Right cardiac atrium (tissue), 5 donors: ENCODE measurements around the gene COL16A1. TPM values are rescaled to one million over a fixed set of nuclear protein-coding genes. Genes with fewer than 3 reads are reported as not detected.

ENCODE experiments used
- ATAC-seq, 2 donors: fragments of 200-7000 bp; cut with Tn5 transposase; one replicate each; pipeline versions ENCODE4 v1.8.0 to v1.9.1; 2020; ENCODE audit warnings: moderate library complexity in 2 of 2, mild to moderate bottlenecking in 1 of 2
- DNase-seq, 3 donors: peaks; one replicate each; pipeline ENCODE4 v3.0.0-alpha.2; 2020
- H3K27ac ChIP-seq: one replicate; pipeline ENCODE4 v1.5.1; 2013; ENCODE audit warnings: mild to moderate bottlenecking, low read length, control low read depth, moderate library complexity
- H3K27me3 ChIP-seq: one replicate; pipeline ENCODE4 v1.6.1; 2013; ENCODE audit not compliant: control insufficient read depth, insufficient read depth
- H3K4me1 ChIP-seq: one replicate; pipeline ENCODE4 v1.6.1; 2013; ENCODE audit warnings: low read length; ENCODE audit not compliant: control insufficient read depth, insufficient read depth
- H3K4me3 ChIP-seq: one replicate; pipeline ENCODE4 v1.5.1; 2013; ENCODE audit warnings: low read length, control low read depth
- H3K9me3 ChIP-seq: one replicate; pipeline ENCODE4 v1.6.1; 2013; ENCODE audit warnings: low read length; ENCODE audit not compliant: control insufficient read depth
- WGBS: extraction: QIAGEN DNeasy Blood & Tissue Kit; methylation state at CpG from one replicate; pipeline ENCODE4 v1.1.7; 2013; 5-methylcytosine and 5-hydroxymethylcytosine counted together
- intact Hi-C, 4 donors: fragments of 100-400 bp; cut with DNase I; formaldehyde crosslinking; loops; one replicate each; pipeline versions ENCODE4 v1.11.0 to v1.14.0; 2022 to 2023
- polyA plus RNA-seq: library from polyadenylated mRNA; stranded (reverse); fragments of 200-250 nt; gene quantifications from one replicate; pipeline ENCODE4 v1.2.3, GENCODE V29; 2013
- total RNA-seq, 4 donors: library from RNA; stranded (reverse); fragmentation: NEBNext Ultra II Directional; extraction: Animal tissue kit (Norgen Biotek cat#: 25700); gene quantifications; one replicate each; pipeline ENCODE4 v1.2.1, GENCODE V29; 2021
- donor health status: healthy with polysubstance abuse.
- donor health status: DM: no; HTN: yes; CAD: no.
- donor health status: DM: no; HTN: no; CAD: no.
- donor health status: DM: no; HTN: yes; CAD: no; lungs with severe emphysema.
- donor health status: DM: yes; HTN: yes; CAD: no.

COL16A1 gene
- total and polyA plus RNA-seq, 5 donors, result 37.4 to 50.5 (median 50.3) TPM

- WGBS, result 28% methylated on average over 13 of the region's 13 CpGs
- peak overlapping the region; percentile 7 for H3K27ac ChIP-seq
- no peaks in the 10 kb centered on the region for H3K9me3 ChIP-seq
- intact Hi-C loops, result no loop called here
- ATAC-seq (peak; percentile 5 to 14), DNase-seq (peak in 2 of 3 donors; percentile 75 to 80)
- H3K27me3 ChIP-seq, result no peaks in the 10 kb centered on the region
- peaks cover 18% of the 10 kb centered on the region for H3K4me1 ChIP-seq
- no peak overlapping the region for H3K4me3 ChIP-seq
Measured at GRCh38 chr1:31672986-31673385, 30.8 kb downstream of the COL16A1 start.

GRCh38 chr1:31671561-31672201 lies 32.1 kb downstream of the COL16A1 start:
- peak in 2 of 3 donors; percentile 73 to 74 for DNase-seq
- H3K4me3 ChIP-seq, result no peak overlapping the region
- 46% methylated on average over 8 of the region's 8 CpGs for WGBS
- ATAC-seq, result no peak
- H3K4me1 ChIP-seq, result peaks cover 21% of the 10 kb centered on the region
- H3K9me3 ChIP-seq, result no peaks in the 10 kb centered on the region
- H3K27ac ChIP-seq, result no peak overlapping the region
- intact Hi-C loops, result no loop called here
- H3K27me3 ChIP-seq, result no peaks in the 10 kb centered on the region

- ATAC-seq (peak in 1 of 2 donors; percentile 3), DNase-seq (peak in 2 of 3 donors; percentile 42 to 49)
- H3K4me3 ChIP-seq, result no peak overlapping the region
- H3K9me3 ChIP-seq, result no peaks in the 10 kb centered on the region
- no peaks in the 10 kb centered on the region for H3K27me3 ChIP-seq
- intact Hi-C loops, result no loop called here
- peaks cover 23% of the 10 kb centered on the region for H3K4me1 ChIP-seq
- no peak overlapping the region for H3K27ac ChIP-seq
- WGBS, result 62% methylated on average over 11 of the region's 11 CpGs
Measured at GRCh38 chr1:31671147-31671546, 32.7 kb downstream of the COL16A1 start.

GRCh38 chr1:31670593-31670964 lies 33.2 kb downstream of the COL16A1 start:
- DNase-seq (peak in 2 of 3 donors; percentile 24 to 38), ATAC-seq (peak in 1 of 2 donors; percentile 0)
- no peaks in the 10 kb centered on the region for H3K27me3 ChIP-seq
- no peaks in the 10 kb centered on the region for H3K9me3 ChIP-seq
- H3K4me1 ChIP-seq, result peaks cover 23% of the 10 kb centered on the region
- 24% methylated on average over 6 of the region's 6 CpGs for whole genome bisulfite sequencing
- peak overlapping the region; percentile 54 for H3K27ac ChIP-seq
- peak overlapping the region; percentile 5 for H3K4me3 ChIP-seq
- intact Hi-C loops, result no loop called here

- DNase-seq, result peak; percentile 77 to 90 (median 89)
- no peaks in the 10 kb centered on the region for H3K9me3 ChIP-seq
- peak overlapping the region; percentile 5 for H3K4me3 ChIP-seq
- peak overlapping the region; percentile 57 for H3K27ac ChIP-seq
- 4% methylated on average over 30 of the region's 30 CpGs for WGBS
- H3K4me1 ChIP-seq, result peaks cover 23% of the 10 kb centered on the region
- no peaks in the 10 kb centered on the region for H3K27me3 ChIP-seq
- intact Hi-C loops, result loop anchor here (5.0 to 10.0 kb wide), 6 partner anchors 32 to 117 kb away; partner anchors contain the start of gene COL16A1 (in 1 of the 4)
- ATAC-seq, result peak; percentile 54 to 63
Measured at GRCh38 chr1:31669786-31670592, 33.8 kb downstream of the COL16A1 start.

GRCh38 chr1:31669433-31669785 lies 34.4 kb downstream of the COL16A1 start:
- no peak overlapping the region for H3K4me3 ChIP-seq
- DNase-seq (no peak), ATAC-seq (no peak)
- H3K27ac ChIP-seq, result peak overlapping the region; percentile 57
- intact Hi-C loops, result loop anchor here (5.0 to 10.0 kb wide), 6 partner anchors 33 to 118 kb away; partner anchors contain the start of gene COL16A1 (in 1 of the 4)
- peaks cover 23% of the 10 kb centered on the region for H3K4me1 ChIP-seq
- no peaks in the 10 kb centered on the region for H3K27me3 ChIP-seq
- no peaks in the 10 kb centered on the region for H3K9me3 ChIP-seq
- 46% methylated on average over 7 of the region's 7 CpGs for WGBS

- ATAC-seq, result no peak
- DNase-seq, result peak in 2 of 3 donors; percentile 46 to 62
- peaks cover 21% of the 10 kb centered on the region for H3K4me1 ChIP-seq
- no peaks in the 10 kb centered on the region for H3K27me3 ChIP-seq
- no peaks in the 10 kb centered on the region for H3K9me3 ChIP-seq
- 67% methylated on average over 11 of the region's 11 CpGs for WGBS
- intact Hi-C loops, result loop anchor here (5.0 to 10.0 kb wide), 6 partner anchors 34 to 119 kb away; partner anchors contain the start of gene COL16A1 (in 1 of the 4)
- no peak overlapping the region for H3K4me3 ChIP-seq
- no peak overlapping the region for H3K27ac ChIP-seq
Measured at GRCh38 chr1:31668303-31668883, 35.4 kb downstream of the COL16A1 start.

GRCh38 chr1:31667065-31667785 lies 36.6 kb downstream of the COL16A1 start:
- Histone ChIP-seq H3K9me3 (no peaks in the 10 kb centered on the region), H3K27me3 (no peaks in the 10 kb centered on the region), H3K4me1 (peaks cover 21% of the 10 kb centered on the region), H3K4me3 (no peak overlapping the region), H3K27ac (no peak overlapping the region)
- intact Hi-C loops, result loop anchor here (5.0 to 10.0 kb wide), 6 partner anchors 35 to 120 kb away; partner anchors contain the start of gene COL16A1 (in 1 of the 4)
- DNase-seq (peak in 2 of 3 donors; percentile 60 to 64), ATAC-seq (no peak)
- WGBS, result 75% methylated on average over 19 of the region's 19 CpGs

GRCh38 chr1:31666263-31666963 lies 37.4 kb downstream of the COL16A1 start:
- peaks cover 19% of the 10 kb centered on the region for H3K4me1 ChIP-seq

More at GRCh38 chr1:31666263-31666963, 37.4 kb downstream of the COL16A1 start:
- ATAC-seq, result no peak
- H3K27me3 ChIP-seq, result no peaks in the 10 kb centered on the region
- intact Hi-C loops, result loop anchor here (5.0 to 10.0 kb wide), 6 partner anchors 36 to 121 kb away; partner anchors contain the start of gene COL16A1 (in 1 of the 4)
- H3K9me3 ChIP-seq, result no peaks in the 10 kb centered on the region
- peak in 1 of 3 donors; percentile 55 for DNase-seq
- no peak overlapping the region for H3K27ac ChIP-seq
- no peak overlapping the region for H3K4me3 ChIP-seq
- 53% methylated on average over 10 of the region's 10 CpGs for WGBS
